GM19324 (cell line): Measurements from ENCODE around the gene RFX3.

ENCODE experiments used
- ATAC-seq: cut with Tn5 transposase; IDR thresholded peaks from one replicate; pipeline ENCODE4 v1.9.1; 2021; ENCODE audit warnings: mild to moderate bottlenecking, moderate library complexity; ENCODE audit not compliant: unreplicated experiment, low FRiP score

The RFX3 gene

GRCh38 chr9:3177146-3177761 is 348.5 kb downstream of the RFX3 start:
- ATAC-seq = no peak

GRCh38 chr9:3173374-3173773 is 352.4 kb downstream of the RFX3 start:
- no peak for ATAC-seq

GRCh38 chr9:3170819-3171218 is 355.0 kb downstream of the RFX3 start:
- no peak for ATAC-seq
